Activated CD8-positive, alpha-beta T cell treated with anti-CD3 and anti-CD28 coated beads for 36 hours (primary cell): ENCODE measurements around the gene MBOAT2. TPM values are rescaled to one million over a fixed set of nuclear protein-coding genes. Genes with fewer than 3 reads are reported as not detected.

ENCODE experiments used
- ATAC-seq: fragments of 200-7000 bp; cut with Tn5 transposase; one replicate; pipeline ENCODE4 v1.10.0; 2021; ENCODE audit warnings: mild to moderate bottlenecking, moderate library complexity
- CTCF ChIA-PET: fragments of 350-600 bp; sonication (Branson Sonifier 250); formaldehyde crosslinking; loops from one replicate; lab custom pipeline; 2021; ENCODE audit warnings: antibody characterized with exemption; lab: Charles Lee
- POLR2A ChIA-PET: fragments of 350-600 bp; sonication (Branson Sonifier 250); formaldehyde crosslinking; loops from one replicate; lab custom pipeline; 2021; ENCODE audit warnings: antibody characterized with exemption; lab: Charles Lee
- DNase-seq: peaks from one replicate; pipeline ENCODE4 v3.0.0-alpha.2; 2020
- H3K27ac Mint-ChIP-seq: one replicate; pipeline ENCODE4 v1.8.0; 2021; ENCODE audit warnings: mild to moderate bottlenecking, mixed read lengths
- H3K27me3 Mint-ChIP-seq: one replicate; pipeline ENCODE4 v1.8.0; 2021; ENCODE audit warnings: mixed read lengths
- H3K36me3 Mint-ChIP-seq: one replicate; pipeline ENCODE4 v1.8.0; 2021; ENCODE audit warnings: low read depth, mixed read lengths
- H3K4me1 Mint-ChIP-seq: one replicate; pipeline ENCODE4 v1.8.0; 2021; ENCODE audit warnings: low read depth, mixed read lengths
- H3K4me3 Mint-ChIP-seq: one replicate; pipeline ENCODE4 v1.8.0; 2021; ENCODE audit warnings: mild to moderate bottlenecking, moderate library complexity, mixed read lengths
- H3K9me3 Mint-ChIP-seq: one replicate; pipeline ENCODE4 v1.8.0; 2021; ENCODE audit warnings: mixed read lengths
- intact Hi-C: fragments of 100-400 bp; cut with micrococcal nuclease; formaldehyde crosslinking; loops from one replicate; pipeline ENCODE4 v1.10.0; 2022
- total RNA-seq, 2 experiments: library from RNA; stranded (reverse); gene quantifications; one replicate each; pipeline ENCODE4 v1.2.3, GENCODE V29; 2021
- TF ChIP-seq, protein P1 (sequence below): fragments of 200-600 bp; IDR thresholded peaks from one replicate; pipeline ENCODE4 v1.8.0; 2022; ENCODE audit warnings: antibody characterized with exemption, mild to moderate bottlenecking

Gene MBOAT2
- total RNA-seq, 2 experiments from 2014 or later: 2.9 to 3.0 TPM

DNA sequence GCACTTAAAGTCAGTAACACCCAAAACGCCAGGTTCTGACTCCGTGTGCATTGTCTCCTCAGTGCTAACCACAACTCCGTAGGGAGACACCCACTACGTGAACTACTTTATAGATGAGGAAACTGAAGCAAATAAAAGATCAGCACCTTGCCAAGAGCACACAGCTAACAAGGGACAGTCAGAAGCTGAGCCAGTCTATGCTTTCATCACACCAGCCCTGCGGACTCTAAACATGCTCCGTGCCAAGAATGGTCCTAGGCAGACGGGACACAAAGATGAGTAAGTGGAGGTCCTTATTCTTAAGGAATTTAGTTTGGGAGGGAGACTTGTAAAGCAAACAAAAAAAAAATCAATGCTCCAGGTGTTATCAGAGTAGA lies 9.6 kb downstream of the MBOAT2 start:
- Mint-ChIP-seq H3K4me1 (no peaks in the 10 kb centered on the region), H3K36me3 (no peaks in the 10 kb centered on the region), H3K27ac (no peak overlapping the region), H3K4me3 (no peak overlapping the region), H3K27me3 (no peaks in the 10 kb centered on the region), H3K9me3 (no peaks in the 10 kb centered on the region)
- intact Hi-C loops: no loop called here
- ChIA-PET POLR2A (interaction anchor here (0.8 kb wide), 1 partner anchor 9 kb away, joined by 3 read pairs; no protein-coding TSS in a partner anchor), CTCF (no interaction called here)
- no peak for DNase-seq
- TF ChIP-seq, protein P1, sequence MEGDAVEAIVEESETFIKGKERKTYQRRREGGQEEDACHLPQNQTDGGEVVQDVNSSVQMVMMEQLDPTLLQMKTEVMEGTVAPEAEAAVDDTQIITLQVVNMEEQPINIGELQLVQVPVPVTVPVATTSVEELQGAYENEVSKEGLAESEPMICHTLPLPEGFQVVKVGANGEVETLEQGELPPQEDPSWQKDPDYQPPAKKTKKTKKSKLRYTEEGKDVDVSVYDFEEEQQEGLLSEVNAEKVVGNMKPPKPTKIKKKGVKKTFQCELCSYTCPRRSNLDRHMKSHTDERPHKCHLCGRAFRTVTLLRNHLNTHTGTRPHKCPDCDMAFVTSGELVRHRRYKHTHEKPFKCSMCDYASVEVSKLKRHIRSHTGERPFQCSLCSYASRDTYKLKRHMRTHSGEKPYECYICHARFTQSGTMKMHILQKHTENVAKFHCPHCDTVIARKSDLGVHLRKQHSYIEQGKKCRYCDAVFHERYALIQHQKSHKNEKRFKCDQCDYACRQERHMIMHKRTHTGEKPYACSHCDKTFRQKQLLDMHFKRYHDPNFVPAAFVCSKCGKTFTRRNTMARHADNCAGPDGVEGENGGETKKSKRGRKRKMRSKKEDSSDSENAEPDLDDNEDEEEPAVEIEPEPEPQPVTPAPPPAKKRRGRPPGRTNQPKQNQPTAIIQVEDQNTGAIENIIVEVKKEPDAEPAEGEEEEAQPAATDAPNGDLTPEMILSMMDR: no peak
- no peak for ATAC-seq

GRCh38 chr2:8993196-8993901 lies 10.1 kb downstream of the MBOAT2 start:
- Mint-ChIP-seq H3K4me3 (no peak overlapping the region), H3K36me3 (no peaks in the 10 kb centered on the region)
- POLR2A ChIA-PET: interaction anchor here (0.6 to 0.8 kb wide), 2 partner anchors 9 to 29 kb away, joined by 3 read pairs; no protein-coding TSS in a partner anchor

GRCh38 chr2:8992643-8993042 lies 10.8 kb downstream of the MBOAT2 start:
- Mint-ChIP-seq H3K4me1 (no peaks in the 10 kb centered on the region), H3K27me3 (no peaks in the 10 kb centered on the region), H3K36me3 (no peaks in the 10 kb centered on the region), H3K9me3 (no peaks in the 10 kb centered on the region), H3K27ac (no peak overlapping the region), H3K4me3 (no peak overlapping the region)
- ChIA-PET POLR2A (interaction anchor here (0.6 kb wide), 1 partner anchor 29 kb away, joined by 3 read pairs; no protein-coding TSS in a partner anchor), CTCF (interaction anchor here (1.3 kb wide), 1 partner anchor 13 kb away, joined by 3 read pairs; no protein-coding TSS in a partner anchor)
- intact Hi-C loops: no loop called here
- TF ChIP-seq, protein P1: no peak
- no peak for DNase-seq
- ATAC-seq: no peak

More at GRCh38 chr2:8993196-8993901, 10.1 kb downstream of the MBOAT2 start:
- H3K4me1 Mint-ChIP-seq: no peaks in the 10 kb centered on the region
- TF ChIP-seq, protein P1: no peak
- intact Hi-C loops: no loop called here
- DNase-seq (no peak), ATAC-seq (no peak)
- H3K27ac Mint-ChIP-seq: no peak overlapping the region
- no peaks in the 10 kb centered on the region for H3K9me3 Mint-ChIP-seq
- CTCF ChIA-PET: no interaction called here
- H3K27me3 Mint-ChIP-seq: no peaks in the 10 kb centered on the region

DNA sequence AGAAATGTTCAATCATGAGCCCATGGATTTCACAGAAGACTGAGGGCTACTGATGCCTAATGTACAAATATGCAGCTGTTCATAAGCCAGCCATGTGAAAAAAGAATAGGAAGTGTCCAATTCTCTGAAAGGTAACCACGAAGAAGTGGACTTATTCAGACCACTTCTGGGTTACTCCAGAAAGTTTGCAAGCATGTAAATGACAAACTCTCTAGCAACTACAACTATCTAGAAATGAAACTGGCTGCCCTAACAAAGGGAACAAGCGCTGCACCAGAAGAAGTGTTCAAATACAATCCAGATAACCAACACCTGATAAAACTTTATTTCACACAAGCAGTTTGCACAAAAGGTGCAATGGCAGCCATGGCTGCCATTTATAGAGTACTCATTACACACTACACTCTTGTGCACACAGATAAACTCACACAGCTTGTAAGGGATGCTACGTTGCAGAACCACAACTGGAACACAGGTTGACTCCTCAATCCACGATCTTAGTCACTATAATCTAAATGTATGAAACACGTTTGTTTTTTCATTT lies 13.9 kb downstream of the MBOAT2 start:
- DNase-seq: no peak
- Mint-ChIP-seq H3K27ac (no peak overlapping the region), H3K27me3 (peaks cover 3% of the 10 kb centered on the region), H3K9me3 (no peaks in the 10 kb centered on the region), H3K36me3 (no peaks in the 10 kb centered on the region), H3K4me3 (no peak overlapping the region), H3K4me1 (no peaks in the 10 kb centered on the region)
- TF ChIP-seq, protein P1: no peak
- ATAC-seq: no peak
- ChIA-PET POLR2A (interaction anchor here (1.0 kb wide), 1 partner anchor 13 kb away, joined by 3 read pairs; the partner anchor contains the start of gene MBOAT2), CTCF (no interaction called here)
- intact Hi-C loops: no loop called here

DNA sequence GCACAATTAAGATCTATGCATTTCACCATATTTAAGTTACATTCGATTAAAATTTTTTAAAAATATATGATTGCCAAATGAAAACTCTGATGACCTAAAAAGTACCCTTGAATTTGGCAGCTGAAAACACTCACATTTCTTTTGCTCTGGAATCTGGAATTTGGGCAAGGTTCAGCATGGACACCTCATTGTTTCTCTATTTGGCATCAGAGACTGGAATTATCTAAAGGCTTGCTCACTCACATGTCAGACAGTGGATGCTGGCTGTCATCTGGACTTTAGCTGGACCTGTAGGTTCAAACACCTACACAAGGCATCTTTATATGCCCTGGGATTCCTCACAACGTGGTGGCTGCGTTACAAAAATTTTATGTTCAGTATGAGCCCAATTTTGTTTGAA lies 16.1 kb downstream of the MBOAT2 start:
- ChIA-PET CTCF (interaction anchor here (1.1 kb wide), 1 partner anchor 18 kb away, joined by 3 read pairs; no protein-coding TSS in a partner anchor), POLR2A (no interaction called here)
- TF ChIP-seq, protein P1: no peak
- no peak overlapping the region for H3K4me3 Mint-ChIP-seq
- intact Hi-C loops: no loop called here
- H3K36me3 Mint-ChIP-seq: no peaks in the 10 kb centered on the region
- H3K4me1 Mint-ChIP-seq: no peaks in the 10 kb centered on the region
- DNase-seq (no peak), ATAC-seq (no peak)
- no peak overlapping the region for H3K27ac Mint-ChIP-seq
- no peaks in the 10 kb centered on the region for H3K9me3 Mint-ChIP-seq
- peaks cover 3% of the 10 kb centered on the region for H3K27me3 Mint-ChIP-seq
